ENCODE measurements around the gene ESCO1.

Gene ESCO1

GRCh38 chr18:21502661-21503060 lies 97.8 kb downstream of the ESCO1 start:
- DNase-seq (ENCODE audit: low read depth), result no peak
- no peak for TF ChIP-seq CTCF (IDR thresholded peaks at IDR 0.05; ENCODE audit: insufficient read depth, low read depth, low read length, missing control alignments)
- H3K4me3 ChIP-seq (ENCODE audit: low read depth, low read length), result no peak overlapping the region

GRCh38 chr18:21499997-21500396 lies 100.5 kb downstream of the ESCO1 start:
- DNase-seq (ENCODE audit: low read depth), result no peak
- TF ChIP-seq CTCF (IDR thresholded peaks at IDR 0.05; ENCODE audit: insufficient read depth, low read depth, low read length, missing control alignments), result no peak
- H3K4me3 ChIP-seq (ENCODE audit: low read depth, low read length), result no peak overlapping the region

GRCh38 chr18:21496277-21496835 lies 104.1 kb downstream of the ESCO1 start:
- TF ChIP-seq CTCF (IDR thresholded peaks at IDR 0.05; ENCODE audit: insufficient read depth, low read depth, low read length, missing control alignments), result no peak
- no peak overlapping the region for H3K4me3 ChIP-seq (ENCODE audit: low read depth, low read length)
- no peak for DNase-seq (ENCODE audit: low read depth)

GRCh38 chr18:21490748-21491147 lies 109.8 kb downstream of the ESCO1 start:
- no peak for TF ChIP-seq CTCF (IDR thresholded peaks at IDR 0.05; ENCODE audit: insufficient read depth, low read depth, low read length, missing control alignments)
- no peak for DNase-seq (ENCODE audit: low read depth)
- H3K4me3 ChIP-seq (ENCODE audit: low read depth, low read length), result no peak overlapping the region

- H3K4me3 ChIP-seq (ENCODE audit: low read depth, low read length), result no peak overlapping the region
- TF ChIP-seq CTCF (IDR thresholded peaks at IDR 0.05; ENCODE audit: insufficient read depth, low read depth, low read length, missing control alignments), result no peak
- no peak for DNase-seq (ENCODE audit: low read depth)
Measured at GRCh38 chr18:21489919-21490495, 110.5 kb downstream of the ESCO1 start.

GRCh38 chr18:21489119-21489750 lies 111.3 kb downstream of the ESCO1 start:
- TF ChIP-seq CTCF (IDR thresholded peaks at IDR 0.05; ENCODE audit: insufficient read depth, low read depth, low read length, missing control alignments), result peak; percentile 75
- DNase-seq (ENCODE audit: low read depth), result peak; percentile 65
- H3K4me3 ChIP-seq (ENCODE audit: low read depth, low read length), result no peak overlapping the region
